Cardiac muscle cell (in vitro differentiated cells and primary cell): ENCODE measurements around the gene DLG3. TPM values are rescaled to one million over a fixed set of nuclear protein-coding genes. Genes with fewer than 3 reads are reported as not detected.

Source experiments
- DNase-seq, 2 donors: peaks; one replicate each; pipeline versions ENCODE4 v3.0.0 to v3.0.0-alpha.2; 2010 to 2017; ENCODE audit warnings: low read depth in 1 of 2, low spot score in 1 of 2
- H3K27ac ChIP-seq: fragments of 200-600 bp; sonication (generic); 2 replicates; pipeline ENCODE4 v1.5.1; 2016
- H3K27me3 ChIP-seq: fragments of 200-600 bp; sonication (generic); 2 replicates; pipeline ENCODE4 v1.6.0; 2016; ENCODE audit warnings: control low read depth
- H3K36me3 ChIP-seq: fragments of 200-600 bp; sonication (generic); 2 replicates; pipeline ENCODE4 v1.5.1; 2016; ENCODE audit warnings: control low read depth
- H3K4me1 ChIP-seq: fragments of 200-600 bp; sonication (generic); 2 replicates; pipeline ENCODE4 v1.8.1; 2017; ENCODE audit warnings: low read depth, mild to moderate bottlenecking, mixed run types
- H3K4me3 ChIP-seq: fragments of 200-600 bp; sonication (generic); 2 replicates; pipeline ENCODE4 v1.5.1; 2016; ENCODE audit warnings: mild to moderate bottlenecking
- H3K9me3 ChIP-seq: fragments of 200-600 bp; sonication (generic); 2 replicates; pipeline ENCODE4 v1.5.1; 2017; ENCODE audit warnings: low read depth, mild to moderate bottlenecking, control low read depth
- polyA plus RNA-seq: library from polyadenylated mRNA; unstranded; fragments of >200 nt; fragmentation: Nextera tagmentation; extraction: Ambion mirVana; gene quantifications from 2 replicates; pipeline ENCODE4 v1.2.1, GENCODE V29; 2016
- total RNA-seq: library from RNA; depleted of rRNA; stranded (reverse); fragments of >200 nt; gene quantifications from 2 replicates; pipeline ENCODE4 v1.2.3, GENCODE V29; 2016
- TF ChIP-seq, protein P1 (sequence below): IDR thresholded peaks from 2 replicates; pipeline ENCODE4 v1.5.1; 2012; ENCODE audit warnings: low read depth, mild to moderate bottlenecking, low read length

DLG3 gene
- total and polyA plus RNA-seq, 2 experiments from 2014 or later = 28.8 to 50.1 TPM

DNA sequence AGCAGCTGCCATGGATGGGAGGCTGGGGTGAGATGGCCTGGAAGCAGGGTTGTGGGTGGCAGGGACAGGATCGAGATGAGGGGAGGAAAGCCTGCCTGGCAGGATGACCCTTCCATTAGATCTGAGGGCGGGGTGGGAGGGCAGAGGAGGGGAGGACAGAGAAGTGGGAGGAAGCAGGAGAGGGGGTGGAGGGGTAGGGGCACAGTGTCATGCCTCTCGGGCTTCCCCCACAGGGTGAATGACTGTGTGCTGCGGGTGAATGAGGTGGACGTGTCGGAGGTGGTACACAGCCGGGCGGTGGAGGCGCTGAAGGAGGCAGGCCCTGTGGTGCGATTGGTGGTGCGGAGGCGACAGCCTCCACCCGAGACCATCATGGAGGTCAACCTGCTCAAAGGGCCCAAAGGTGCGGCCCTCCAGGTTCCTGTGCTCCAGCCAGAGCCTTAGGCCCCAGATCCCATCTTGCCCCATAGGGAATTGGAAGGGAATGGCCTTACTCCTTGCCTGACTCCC is 4.9 kb downstream of the DLG3 start:
- TF ChIP-seq, protein P1, sequence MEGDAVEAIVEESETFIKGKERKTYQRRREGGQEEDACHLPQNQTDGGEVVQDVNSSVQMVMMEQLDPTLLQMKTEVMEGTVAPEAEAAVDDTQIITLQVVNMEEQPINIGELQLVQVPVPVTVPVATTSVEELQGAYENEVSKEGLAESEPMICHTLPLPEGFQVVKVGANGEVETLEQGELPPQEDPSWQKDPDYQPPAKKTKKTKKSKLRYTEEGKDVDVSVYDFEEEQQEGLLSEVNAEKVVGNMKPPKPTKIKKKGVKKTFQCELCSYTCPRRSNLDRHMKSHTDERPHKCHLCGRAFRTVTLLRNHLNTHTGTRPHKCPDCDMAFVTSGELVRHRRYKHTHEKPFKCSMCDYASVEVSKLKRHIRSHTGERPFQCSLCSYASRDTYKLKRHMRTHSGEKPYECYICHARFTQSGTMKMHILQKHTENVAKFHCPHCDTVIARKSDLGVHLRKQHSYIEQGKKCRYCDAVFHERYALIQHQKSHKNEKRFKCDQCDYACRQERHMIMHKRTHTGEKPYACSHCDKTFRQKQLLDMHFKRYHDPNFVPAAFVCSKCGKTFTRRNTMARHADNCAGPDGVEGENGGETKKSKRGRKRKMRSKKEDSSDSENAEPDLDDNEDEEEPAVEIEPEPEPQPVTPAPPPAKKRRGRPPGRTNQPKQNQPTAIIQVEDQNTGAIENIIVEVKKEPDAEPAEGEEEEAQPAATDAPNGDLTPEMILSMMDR = no peak
- H3K9me3 ChIP-seq = no peaks in the 10 kb centered on the region
- H3K4me1 ChIP-seq = no peaks in the 10 kb centered on the region
- no peak overlapping the region for H3K27ac ChIP-seq
- H3K4me3 ChIP-seq = no peak overlapping the region
- H3K36me3 ChIP-seq = no peaks in the 10 kb centered on the region
- no peak for DNase-seq
- peaks cover 29% of the 10 kb centered on the region for H3K27me3 ChIP-seq

DNA sequence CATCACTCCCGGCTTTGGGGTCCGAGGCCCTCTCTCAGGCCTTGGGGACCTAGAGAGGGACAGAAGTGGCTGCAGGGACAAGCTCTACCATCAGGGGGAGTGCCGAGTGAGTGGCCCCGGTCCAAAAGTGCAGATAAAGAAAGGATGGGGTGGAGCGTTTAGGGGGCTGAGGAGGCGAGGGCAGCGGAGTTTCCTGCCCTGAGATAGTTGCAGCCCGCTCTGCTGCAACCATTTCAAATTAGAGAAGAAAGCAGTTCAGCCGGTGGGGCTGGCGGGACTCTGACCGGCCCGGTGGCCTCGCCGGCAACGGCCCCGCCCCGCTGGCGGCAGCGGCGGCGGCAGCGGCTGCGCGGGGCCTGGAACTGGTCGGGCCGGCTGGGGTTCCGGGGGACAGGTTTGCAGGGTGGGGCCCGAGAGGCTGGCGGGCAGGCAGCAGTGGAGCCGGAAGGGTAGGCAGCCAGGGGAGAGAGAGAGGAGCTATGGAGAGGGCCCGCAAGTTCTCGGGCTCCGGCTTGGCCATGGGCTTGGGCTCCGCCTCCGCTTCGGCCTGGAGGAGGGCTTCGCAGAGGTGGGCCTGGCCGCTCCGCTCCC is 7.6 kb downstream of the DLG3 start:
- peaks cover 2% of the 10 kb centered on the region for H3K27me3 ChIP-seq
- H3K4me1 ChIP-seq = no peaks in the 10 kb centered on the region
- peak; percentile 46 to 58 for DNase-seq
- no peak overlapping the region for H3K27ac ChIP-seq
- no peaks in the 10 kb centered on the region for H3K36me3 ChIP-seq
- TF ChIP-seq, protein P1 = peak; percentile 72
- H3K4me3 ChIP-seq = peak overlapping the region; percentile 37
- H3K9me3 ChIP-seq = no peaks in the 10 kb centered on the region

DNA sequence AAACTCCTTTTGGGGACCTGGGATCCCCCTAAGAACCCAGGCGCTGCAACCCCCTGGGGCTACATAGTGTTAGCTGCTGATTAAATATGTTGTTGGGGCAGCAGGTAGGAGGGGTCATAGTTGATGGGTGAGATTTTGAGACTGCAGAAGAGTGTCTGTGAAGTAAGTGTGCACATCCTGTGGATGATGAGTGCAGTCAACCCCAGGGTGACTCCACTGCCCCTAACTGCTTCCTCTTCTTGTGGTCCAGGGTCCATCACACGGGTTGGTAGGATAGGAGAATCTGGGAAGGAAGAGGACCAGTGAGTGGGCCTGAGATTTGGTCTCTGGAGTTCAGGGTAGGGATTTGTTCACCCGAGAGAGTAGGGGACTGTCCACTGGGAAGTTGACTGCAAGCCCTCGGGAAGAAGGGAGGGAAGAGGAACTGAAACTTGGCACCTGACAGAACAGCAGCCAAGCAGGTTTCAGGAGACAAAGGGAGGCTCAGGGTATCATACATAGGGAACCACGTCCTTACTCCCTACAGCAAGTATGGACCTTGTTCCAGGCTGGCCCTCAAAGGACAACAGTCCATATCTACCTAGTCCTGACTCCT is 8.5 kb downstream of the DLG3 start:
- no peaks in the 10 kb centered on the region for H3K36me3 ChIP-seq
- H3K4me3 ChIP-seq = peak overlapping the region; percentile 37
- DNase-seq = no peak
- no peak overlapping the region for H3K27ac ChIP-seq
- no peaks in the 10 kb centered on the region for H3K27me3 ChIP-seq
- H3K4me1 ChIP-seq = no peaks in the 10 kb centered on the region
- no peaks in the 10 kb centered on the region for H3K9me3 ChIP-seq
- TF ChIP-seq, protein P1 = no peak

DNA sequence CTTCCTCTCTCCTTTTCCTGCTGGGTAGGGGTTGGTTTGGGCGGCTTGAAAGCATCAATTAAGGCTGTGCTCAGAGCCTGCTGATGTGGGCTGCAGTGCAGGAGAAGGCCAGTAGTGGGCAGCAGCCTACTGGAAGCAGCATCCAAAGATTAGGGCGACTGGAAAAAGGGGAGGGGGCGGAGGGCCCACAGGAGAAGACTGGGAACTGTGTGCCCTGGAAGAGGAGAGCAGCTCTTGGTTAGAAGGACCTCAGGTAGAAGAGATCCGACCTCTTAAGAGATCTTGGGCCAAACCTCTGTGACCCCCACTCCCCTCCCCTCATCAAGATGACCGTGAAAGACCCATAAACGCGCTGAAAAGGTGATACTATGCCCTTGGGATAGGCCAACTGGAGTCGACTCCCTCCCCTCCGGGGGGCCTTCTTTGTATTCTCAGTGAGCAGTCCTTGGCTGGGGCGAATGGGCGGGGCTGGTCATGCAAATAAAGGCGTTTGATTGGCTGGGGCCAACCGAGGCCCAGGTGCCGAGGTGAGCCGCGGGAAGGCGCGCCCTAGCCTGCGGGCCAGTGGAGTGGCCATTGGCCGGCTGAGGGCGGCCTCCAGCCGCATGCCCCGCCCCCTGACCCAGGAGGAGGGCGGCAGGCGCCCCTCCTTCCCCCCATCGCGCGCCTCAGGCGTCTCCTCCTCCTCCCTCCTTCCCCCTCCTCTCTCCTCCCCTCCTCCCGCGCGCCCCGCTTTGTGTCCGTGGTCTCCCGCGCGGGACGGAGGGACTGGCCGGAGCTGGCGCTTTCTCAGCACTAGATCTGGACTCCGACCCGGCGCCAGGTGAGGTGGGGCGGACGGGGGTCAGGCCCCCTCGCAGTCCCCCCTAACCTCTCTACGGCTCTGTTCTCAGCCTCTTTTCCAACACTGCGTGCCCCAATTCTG is 10.1 kb downstream of the DLG3 start:
- Histone ChIP-seq H3K4me3 (peak overlapping the region; percentile 77), H3K9me3 (no peaks in the 10 kb centered on the region), H3K27ac (peak overlapping the region; percentile 89), H3K27me3 (no peaks in the 10 kb centered on the region), H3K4me1 (no peaks in the 10 kb centered on the region), H3K36me3 (no peaks in the 10 kb centered on the region)
- TF ChIP-seq, protein P1 = peak; percentile 91
- DNase-seq = peak; percentile 75 to 93

DNA sequence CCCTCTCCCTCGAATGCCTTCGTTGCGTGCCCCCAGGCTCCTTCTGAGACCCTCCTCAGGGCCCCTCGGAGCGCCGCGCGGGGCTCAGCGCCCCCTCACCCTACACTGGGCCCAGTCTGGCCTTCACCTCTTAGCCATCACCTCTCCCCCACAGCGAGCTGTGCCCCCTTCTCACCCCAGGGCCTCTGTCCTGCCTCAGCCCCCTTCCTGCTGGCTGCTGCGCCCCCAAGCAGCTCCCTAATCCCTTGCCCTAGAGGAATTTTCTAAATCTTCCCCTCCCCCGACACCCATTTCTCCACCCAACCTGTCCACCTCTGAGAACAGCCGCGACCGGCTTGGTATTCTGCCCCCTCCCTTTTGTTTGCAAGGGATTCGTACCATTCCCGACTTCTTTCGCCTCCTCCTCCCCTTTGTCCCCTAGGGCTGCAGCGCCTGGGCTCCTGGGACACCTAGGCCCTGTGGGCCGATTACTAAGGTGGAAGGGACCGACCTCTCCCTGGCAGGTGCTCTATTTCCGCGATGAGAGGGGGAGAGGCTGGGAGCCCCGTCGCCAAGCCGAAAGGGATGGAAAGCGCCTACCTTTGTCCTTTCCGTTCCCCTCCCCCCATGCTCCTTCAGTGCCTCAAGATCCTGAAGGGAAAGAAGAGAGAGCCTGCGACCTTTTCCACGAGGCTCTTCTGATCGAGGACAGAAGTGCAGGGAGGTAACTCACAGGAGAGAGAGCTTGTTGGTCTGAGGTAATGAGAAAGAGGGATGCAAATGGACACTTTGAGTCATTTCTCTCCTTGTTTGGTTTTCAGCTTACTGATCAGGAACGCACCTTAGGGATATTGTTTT is 10.9 kb downstream of the DLG3 start:
- Histone ChIP-seq H3K4me1 (no peaks in the 10 kb centered on the region), H3K36me3 (peaks cover under 1% of the 10 kb centered on the region), H3K9me3 (no peaks in the 10 kb centered on the region), H3K4me3 (peak overlapping the region; percentile 77), H3K27ac (peak overlapping the region; percentile 89), H3K27me3 (no peaks in the 10 kb centered on the region)
- TF ChIP-seq, protein P1 = no peak
- DNase-seq = no peak
